ENCODE measurements around the gene FAM83E. TPM values are rescaled to one million over a fixed set of nuclear protein-coding genes. Genes with fewer than 3 reads are reported as not detected.

FAM83E gene
- total and polyA plus RNA-seq, 3 donors from 2014 or later: 0.99 to 2.2 (median 1.6) TPM

- Histone ChIP-seq H3K4me1 (peaks cover 17% of the 10 kb centered on the region), H3K9me3 (no peaks in the 10 kb centered on the region), H3K4me3 (peak overlapping the region in 1 of 2 donors; percentile 72), H3K36me3 (ENCODE audit: low read depth, missing control alignments) (no peaks in the 10 kb centered on the region), H3K27me3 (no peaks in the 10 kb centered on the region), H3K27ac (peak overlapping the region; percentile 98 to 99)
- 60 to 65% methylated on average over 16 of the region's 16 CpGs for WGBS, 2 donors
- intact Hi-C loops (cut with DNase I; ENCODE audit: low total_unique reads): no loop called here
- no peak for TF ChIP-seq CTCF (IDR thresholded peaks at IDR 0.05)
- no peak for TF ChIP-seq POLR2A (IDR thresholded peaks at IDR 0.05)
- DNase-seq: no peak
Observed at GRCh38 chr19:48638831-48639381, 24.0 kb upstream of the FAM83E start.

GRCh38 chr19:48637948-48638830 is 23.3 kb upstream of the FAM83E start:
- H3K27ac ChIP-seq: peak overlapping the region; percentile 98 to 99
- H3K36me3 ChIP-seq (ENCODE audit: low read depth, missing control alignments): no peaks in the 10 kb centered on the region
- no peaks in the 10 kb centered on the region for H3K9me3 ChIP-seq
- peak overlapping the region; percentile 72 to 82 for H3K4me3 ChIP-seq
- 4 to 5% methylated on average over 28 to 29 of the region's 29 CpGs for WGBS, 2 donors
- intact Hi-C loops (cut with DNase I; ENCODE audit: low total_unique reads): no loop called here
- peak; percentile 95 for DNase-seq
- no peaks in the 10 kb centered on the region for H3K27me3 ChIP-seq
- TF ChIP-seq CTCF (IDR thresholded peaks at IDR 0.05) (peak in 1 of 3 experiments; percentile 11), POLR2A (IDR thresholded peaks at IDR 0.05) (peak; percentile 15)
- peaks cover 24% of the 10 kb centered on the region for H3K4me1 ChIP-seq

- Histone ChIP-seq H3K27me3 (no peaks in the 10 kb centered on the region), H3K36me3 (ENCODE audit: low read depth, missing control alignments) (no peaks in the 10 kb centered on the region), H3K9me3 (no peaks in the 10 kb centered on the region), H3K4me1 (peaks cover 31% of the 10 kb centered on the region), H3K4me3 (peak overlapping the region; percentile 72 to 82), H3K27ac (peak overlapping the region; percentile 98 to 99)
- no peak for TF ChIP-seq POLR2A (IDR thresholded peaks at IDR 0.05)
- TF ChIP-seq CTCF (IDR thresholded peaks at IDR 0.05): peak in 1 of 3 experiments; percentile 12
- intact Hi-C loops (cut with DNase I; ENCODE audit: low total_unique reads): no loop called here
- 0% methylated on average over 12 to 38 of the region's 38 CpGs for WGBS, 2 donors
- peak; percentile 100 for DNase-seq
Observed at GRCh38 chr19:48637449-48637947, 22.6 kb upstream of the FAM83E start.

GRCh38 chr19:48636859-48637448 is 22.1 kb upstream of the FAM83E start, which contains the start of gene DBP:
DBP (minus strand) TSS chr19:48637379; CDS start chr19:48636994, 385 bp downstream.
- intact Hi-C loops (cut with DNase I; ENCODE audit: low total_unique reads): no loop called here
- DNase-seq: no peak
- WGBS, 2 donors: 1% methylated on average over 35 of the region's 40 CpGs; no CpG with 5 or more reads in 1 of the 2 donors
- H3K4me3 ChIP-seq: peak within 1 kb of the TSS; percentile 72 to 82
- H3K27ac ChIP-seq: peak within 1 kb of the TSS; percentile 98 to 99
- H3K36me3 ChIP-seq (ENCODE audit: low read depth, missing control alignments): no peaks in the 10 kb centered on the region
- TF ChIP-seq CTCF (IDR thresholded peaks at IDR 0.05) (no peak), POLR2A (IDR thresholded peaks at IDR 0.05) (peak; percentile 60)
- no peaks in the 10 kb centered on the region for H3K9me3 ChIP-seq
- no peaks in the 10 kb centered on the region for H3K27me3 ChIP-seq
- peaks cover 36% of the 10 kb centered on the region for H3K4me1 ChIP-seq

Data from testis (tissue), 3 donors.